Lung (tissue), 12 donors: ENCODE results near the gene LAMTOR3. TPM values are rescaled to one million over a fixed set of nuclear protein-coding genes. Genes with fewer than 3 reads are reported as not detected.

Experiments used
- ATAC-seq: fragments of 200-7000 bp; cut with Tn5 transposase; one replicate; pipeline ENCODE4 v1.9.1; 2020; ENCODE audit warnings: moderate number of reproducible peaks; ENCODE audit not compliant: insufficient read depth, low FRiP score
- DNase-seq, 3 donors: peaks; one replicate each; pipeline ENCODE4 v3.0.0-alpha.2; 2013 to 2017
- H3K27ac ChIP-seq, 2 donors: one replicate each; pipeline ENCODE4 v1.5.1; 2013; ENCODE audit warnings: mild to moderate bottlenecking in 2 of 2, moderate library complexity in 2 of 2, control low read depth in 1 of 2, inconsistent platforms in 1 of 2, low read depth in 1 of 2, low read length in 1 of 2
- H3K27me3 ChIP-seq, 3 donors: one replicate each; pipeline ENCODE4 v1.5.1; 2013; ENCODE audit warnings: low read length in 2 of 3; ENCODE audit not compliant: control insufficient read depth in 3 of 3, insufficient read depth in 3 of 3
- H3K36me3 ChIP-seq, 4 donors: one replicate each; pipeline ENCODE4 v1.5.1; 2013; ENCODE audit warnings: low read length in 4 of 4, mild to moderate bottlenecking in 1 of 4, moderate library complexity in 1 of 4; ENCODE audit not compliant: control insufficient read depth in 4 of 4, insufficient read depth in 4 of 4
- H3K4me1 ChIP-seq, 5 donors: one replicate each; pipeline ENCODE4 v1.5.1; 2013; ENCODE audit warnings: low read length in 5 of 5, mild to moderate bottlenecking in 2 of 5, moderate library complexity in 1 of 5; ENCODE audit not compliant: control insufficient read depth in 5 of 5, insufficient read depth in 5 of 5
- H3K4me3 ChIP-seq: one replicate; pipeline ENCODE4 v1.5.1; 2013; ENCODE audit warnings: mild to moderate bottlenecking, control low read depth, moderate library complexity
- H3K9ac ChIP-seq, 2 donors: one replicate each; pipeline ENCODE4 v1.5.1; 2013; ENCODE audit warnings: low read length in 2 of 2, control low read depth in 1 of 2; ENCODE audit not compliant: insufficient read depth in 1 of 2
- H3K9me3 ChIP-seq, 4 donors: one replicate each; pipeline ENCODE4 v1.5.1; 2013; ENCODE audit warnings: low read length in 3 of 4, mild to moderate bottlenecking in 1 of 4, moderate library complexity in 1 of 4; ENCODE audit not compliant: control insufficient read depth in 4 of 4, insufficient read depth in 3 of 4
- WGBS, 2 donors: extraction: QIAGEN DNeasy Blood & Tissue Kit; methylation state at CpG; one replicate each; pipeline ENCODE4 v1.1.7; 2013; 5-methylcytosine and 5-hydroxymethylcytosine counted together
- polyA plus RNA-seq, 2 donors: library from polyadenylated mRNA; stranded (reverse); fragments of 200-250 nt; gene quantifications; one replicate each; pipeline ENCODE4 v1.2.1, GENCODE V29; 2013
- total RNA-seq, 2 donors: library from RNA; depleted of rRNA in 1 of 2; stranded (reverse); fragments of >200 nt in 1 of 2; gene quantifications; one replicate each; pipeline ENCODE4 v1.2.1, GENCODE V29; 2014 to 2021
- TF ChIP-seq, protein P1 (sequence below): IDR thresholded peaks from 2 replicates; pipeline ENCODE4 v1.5.1; 2012; ENCODE audit warnings: mild to moderate bottlenecking; ENCODE audit errors: control extremely low read depth, extremely low read depth
- donor health status: control.
- donor health status: control.
- donor health status: Bipolar disorder and iron deficiency.
- donor health status: healthy.
- donor health status: DM: yes; HTN: yes; CAD: no.

LAMTOR3 gene
- total and polyA plus RNA-seq, 4 donors: 34.2 to 57.8 (median 49.8) TPM

DNA sequence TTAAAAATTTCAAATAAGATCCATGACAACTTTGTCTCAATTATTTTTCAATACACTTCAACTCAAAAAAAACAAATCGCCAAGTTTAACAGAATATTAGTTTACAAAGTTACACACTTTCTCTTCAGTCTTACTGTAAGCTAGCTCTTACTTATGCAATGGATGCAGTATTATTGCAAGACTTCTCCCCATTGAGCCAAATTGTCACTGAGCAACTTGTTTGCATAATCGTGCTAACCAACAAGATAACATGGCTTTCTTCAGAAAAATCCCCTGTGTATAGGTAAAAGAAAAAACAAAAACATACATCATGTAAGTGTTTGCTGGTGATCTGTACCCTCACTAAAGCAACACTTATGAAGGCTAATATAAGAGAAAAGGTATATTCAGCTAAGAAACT, 33.3 kb upstream of the LAMTOR3 start:
- DNase-seq: no peak
- Histone ChIP-seq H3K27ac (no peak overlapping the region), H3K4me3 (no peak overlapping the region), H3K27me3 (no peaks in the 10 kb centered on the region), H3K36me3 (peaks cover 0 to 22% (median 10%) of the 10 kb centered on the region in 4 donors), H3K9ac (no peak overlapping the region), H3K4me1 (no peaks in the 10 kb centered on the region), H3K9me3 (no peaks in the 10 kb centered on the region)
- no peak for ATAC-seq
- TF ChIP-seq, protein P1, sequence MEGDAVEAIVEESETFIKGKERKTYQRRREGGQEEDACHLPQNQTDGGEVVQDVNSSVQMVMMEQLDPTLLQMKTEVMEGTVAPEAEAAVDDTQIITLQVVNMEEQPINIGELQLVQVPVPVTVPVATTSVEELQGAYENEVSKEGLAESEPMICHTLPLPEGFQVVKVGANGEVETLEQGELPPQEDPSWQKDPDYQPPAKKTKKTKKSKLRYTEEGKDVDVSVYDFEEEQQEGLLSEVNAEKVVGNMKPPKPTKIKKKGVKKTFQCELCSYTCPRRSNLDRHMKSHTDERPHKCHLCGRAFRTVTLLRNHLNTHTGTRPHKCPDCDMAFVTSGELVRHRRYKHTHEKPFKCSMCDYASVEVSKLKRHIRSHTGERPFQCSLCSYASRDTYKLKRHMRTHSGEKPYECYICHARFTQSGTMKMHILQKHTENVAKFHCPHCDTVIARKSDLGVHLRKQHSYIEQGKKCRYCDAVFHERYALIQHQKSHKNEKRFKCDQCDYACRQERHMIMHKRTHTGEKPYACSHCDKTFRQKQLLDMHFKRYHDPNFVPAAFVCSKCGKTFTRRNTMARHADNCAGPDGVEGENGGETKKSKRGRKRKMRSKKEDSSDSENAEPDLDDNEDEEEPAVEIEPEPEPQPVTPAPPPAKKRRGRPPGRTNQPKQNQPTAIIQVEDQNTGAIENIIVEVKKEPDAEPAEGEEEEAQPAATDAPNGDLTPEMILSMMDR: no peak
- 58 to 84% methylated on average over 2 of the region's 2 CpGs for WGBS, 2 donors

DNA sequence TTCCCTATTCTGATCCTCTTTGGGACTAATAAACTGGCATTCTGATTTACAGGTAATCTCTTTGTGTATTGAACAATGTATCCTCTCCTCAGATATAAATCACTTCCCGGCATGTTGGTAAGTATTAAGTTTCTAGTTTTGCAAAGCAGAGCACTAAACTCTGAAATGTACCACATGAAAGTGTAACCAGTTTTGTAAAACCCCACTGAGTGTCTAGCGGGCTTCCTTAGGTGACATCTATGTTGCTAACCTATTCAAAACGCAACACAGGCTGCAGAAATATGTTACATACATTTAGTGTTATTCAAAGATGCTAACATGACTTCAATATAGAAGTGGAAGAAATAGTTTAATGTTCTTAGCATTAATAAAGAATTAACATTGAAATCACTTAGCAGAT, 26.9 kb upstream of the LAMTOR3 start:
- peaks cover 3 to 26% (median 23%) of the 10 kb centered on the region in 4 donors for H3K36me3 ChIP-seq

DNA sequence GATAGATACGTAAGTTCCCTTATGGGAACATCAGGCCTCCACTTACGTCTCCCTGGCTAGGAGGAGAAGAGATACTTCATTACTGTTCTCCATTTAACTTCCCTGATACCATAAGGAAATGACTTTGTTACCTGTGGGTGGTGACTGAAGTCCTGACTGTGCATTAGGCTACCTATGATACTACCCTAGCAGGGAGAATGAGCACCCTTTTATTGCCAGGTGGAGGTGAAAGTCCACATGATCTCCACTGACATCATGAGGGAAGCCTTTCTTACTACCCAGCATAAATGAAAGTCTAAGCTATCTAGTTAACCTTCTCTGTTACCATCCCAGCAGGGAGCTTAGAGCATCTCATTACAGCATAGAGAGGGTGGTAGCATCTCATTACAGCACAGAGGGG, 24.4 kb upstream of the LAMTOR3 start:
- Histone ChIP-seq H3K9ac (no peak overlapping the region), H3K27ac (no peak overlapping the region), H3K27me3 (no peaks in the 10 kb centered on the region), H3K36me3 (peaks cover 3 to 43% (median 23%) of the 10 kb centered on the region in 4 donors), H3K9me3 (peaks cover 0 to 4% (median 1%) of the 10 kb centered on the region in 4 donors), H3K4me1 (no peaks in the 10 kb centered on the region), H3K4me3 (no peak overlapping the region)
- ATAC-seq (no peak), DNase-seq (no peak)
- WGBS, 2 donors: 100% methylated on average over 2 of the region's 2 CpGs
- TF ChIP-seq, protein P1: no peak

More for the DNA sequence above, 26.9 kb upstream of the LAMTOR3 start:
- Histone ChIP-seq H3K9ac (no peak overlapping the region), H3K27ac (no peak overlapping the region), H3K9me3 (peaks cover 0 to 4% (median 1%) of the 10 kb centered on the region in 4 donors), H3K27me3 (no peaks in the 10 kb centered on the region), H3K4me1 (no peaks in the 10 kb centered on the region), H3K4me3 (no peak overlapping the region)
- TF ChIP-seq, protein P1: no peak
- 94 to 100% methylated on average over 3 of the region's 3 CpGs for WGBS, 2 donors
- ATAC-seq: no peak
- DNase-seq: no peak

DNA sequence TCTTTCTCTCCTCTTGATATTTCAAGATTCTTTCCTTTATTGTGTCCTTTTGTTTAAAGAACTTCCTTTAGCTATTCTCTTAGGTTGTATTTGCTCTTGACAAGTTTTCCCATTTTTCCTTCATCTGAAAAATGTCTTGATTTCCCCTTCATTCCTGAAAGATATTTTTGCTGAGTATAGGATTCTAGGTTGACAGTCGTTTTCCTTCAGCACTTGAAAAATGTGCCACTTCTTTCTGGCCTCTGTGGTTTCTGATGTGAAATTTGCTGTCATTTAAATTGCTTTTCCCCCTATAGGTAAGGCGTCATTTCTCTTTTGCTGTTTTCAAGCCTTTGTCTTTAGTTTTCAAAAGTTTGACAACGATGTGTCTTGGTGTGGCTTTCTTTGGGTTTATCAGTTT, 23.3 kb upstream of the LAMTOR3 start:
- TF ChIP-seq, protein P1: no peak
- ATAC-seq: no peak
- Histone ChIP-seq H3K4me1 (no peaks in the 10 kb centered on the region), H3K36me3 (peaks cover 3 to 37% (median 19%) of the 10 kb centered on the region in 4 donors), H3K27ac (no peak overlapping the region), H3K27me3 (no peaks in the 10 kb centered on the region), H3K9me3 (peaks cover 0 to 4% (median 1%) of the 10 kb centered on the region in 4 donors), H3K4me3 (no peak overlapping the region), H3K9ac (no peak overlapping the region)
- WGBS, 2 donors: 97 to 100% methylated on average over 3 of the region's 3 CpGs
- no peak for DNase-seq
